A673 (cell line): ENCODE results near the gene USP48.

ENCODE experiments used
- EZH2 ChIP-seq: fragments of 200-600 bp; sonication (generic); IDR thresholded peaks from 2 replicates; pipeline ENCODE4 v1.6.1; 2017; ENCODE audit warnings: borderline replicate concordance, low read depth, mild to moderate bottlenecking, mixed read lengths, antibody characterized with exemption, low read length; ENCODE audit not compliant: poor library complexity, severe bottlenecking
- TF ChIP-seq, protein P1 (sequence below): fragments of 300-800, 200-600 bp; sonication (generic); conservative IDR thresholded peaks from 2 replicates; pipeline ENCODE4 v1.5.1; 2017; ENCODE audit warnings: low read depth, mild to moderate bottlenecking, antibody characterized with exemption, low read length, moderate library complexity, mixed read lengths

DNA sequence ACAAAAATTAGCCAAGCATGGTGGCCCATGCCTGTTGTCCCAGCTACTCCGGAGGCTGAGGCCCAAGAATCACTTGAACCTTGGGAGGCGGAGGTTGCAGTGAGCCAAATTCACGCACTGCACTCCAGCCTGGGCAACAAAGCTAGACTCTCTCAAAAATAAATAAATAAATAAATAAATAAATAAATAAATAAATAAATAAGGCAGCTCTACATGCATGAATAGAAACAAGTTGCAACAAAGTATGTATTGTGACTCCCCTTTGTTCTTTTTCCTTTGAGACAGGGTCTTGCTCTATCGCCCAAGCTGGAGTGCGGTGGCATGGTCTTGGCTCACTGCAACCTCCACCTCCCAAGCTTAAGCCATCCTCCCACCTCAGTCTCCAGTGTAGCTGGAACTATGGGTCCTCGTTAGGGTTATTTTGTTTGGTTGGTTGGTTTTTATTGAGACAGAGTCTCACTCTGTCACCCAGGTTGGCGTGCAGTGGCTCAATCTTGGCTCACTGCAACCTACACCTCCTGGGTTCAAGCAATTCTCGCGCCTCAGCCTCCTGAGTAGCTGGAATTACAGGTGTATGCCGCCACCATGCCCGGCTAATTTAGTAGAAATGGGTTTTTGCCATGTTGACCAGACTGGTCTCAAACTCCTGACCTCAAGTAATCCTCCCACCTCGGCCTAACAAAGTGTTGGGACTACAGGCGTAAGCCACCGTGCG is 8.0 kb downstream of the USP48 start:
- TF ChIP-seq, protein P1, sequence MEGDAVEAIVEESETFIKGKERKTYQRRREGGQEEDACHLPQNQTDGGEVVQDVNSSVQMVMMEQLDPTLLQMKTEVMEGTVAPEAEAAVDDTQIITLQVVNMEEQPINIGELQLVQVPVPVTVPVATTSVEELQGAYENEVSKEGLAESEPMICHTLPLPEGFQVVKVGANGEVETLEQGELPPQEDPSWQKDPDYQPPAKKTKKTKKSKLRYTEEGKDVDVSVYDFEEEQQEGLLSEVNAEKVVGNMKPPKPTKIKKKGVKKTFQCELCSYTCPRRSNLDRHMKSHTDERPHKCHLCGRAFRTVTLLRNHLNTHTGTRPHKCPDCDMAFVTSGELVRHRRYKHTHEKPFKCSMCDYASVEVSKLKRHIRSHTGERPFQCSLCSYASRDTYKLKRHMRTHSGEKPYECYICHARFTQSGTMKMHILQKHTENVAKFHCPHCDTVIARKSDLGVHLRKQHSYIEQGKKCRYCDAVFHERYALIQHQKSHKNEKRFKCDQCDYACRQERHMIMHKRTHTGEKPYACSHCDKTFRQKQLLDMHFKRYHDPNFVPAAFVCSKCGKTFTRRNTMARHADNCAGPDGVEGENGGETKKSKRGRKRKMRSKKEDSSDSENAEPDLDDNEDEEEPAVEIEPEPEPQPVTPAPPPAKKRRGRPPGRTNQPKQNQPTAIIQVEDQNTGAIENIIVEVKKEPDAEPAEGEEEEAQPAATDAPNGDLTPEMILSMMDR = no peak
- TF ChIP-seq EZH2 = no peak
